GM12878 (cell line): ENCODE measurements around the gene SMO. TPM values are rescaled to one million over a fixed set of nuclear protein-coding genes. Genes with fewer than 3 reads are reported as not detected.

Experiments
- ATAC-seq: fragments of 200-7000 bp; cut with Tn5 transposase; 3 replicates; pipeline ENCODE4 v1.9.1; 2020; ENCODE audit warnings: mild to moderate bottlenecking, moderate library complexity
- BruUV-seq: library from RNA; stranded (reverse); fragments of 400-500 nt; replicated peaks from 2 replicates; lab custom pipeline; 2021; lab: Mats Ljungman, UMichigan
- CTCF ChIA-PET: fragments of 300-600 bp; sonication (Branson Sonifier 250); formaldehyde crosslinking; extraction: SDS; loops from one replicate; lab custom pipeline; 2021; ENCODE audit warnings: inconsistent platforms; lab: Yijun Ruan, JAX
- POLR2A ChIA-PET: fragments of 350-600 bp; formaldehyde crosslinking; extraction: SDS; loops from one replicate; lab custom pipeline; 2021; ENCODE audit warnings: inconsistent platforms; lab: Charles Lee
- RAD21 ChIA-PET: fragments of 300-600 bp; sonication (Branson Sonifier 250); formaldehyde crosslinking; loops from one replicate; lab custom pipeline; 2023; ENCODE audit warnings: antibody characterized with exemption; ENCODE audit not compliant: unreplicated experiment; lab: Charles Lee
- SMC1A ChIA-PET: fragments of 300-600 bp; sonication (Branson Sonifier 250); formaldehyde crosslinking; loops from one replicate; lab custom pipeline; 2023; ENCODE audit not compliant: unreplicated experiment, uncharacterized antibody; lab: Charles Lee
- DNase-seq: peaks from one replicate; pipeline ENCODE4 v3.0.0-alpha.2; 2011; ENCODE audit warnings: low read depth, low spot score
- FAIRE-seq: peaks from 3 replicates; lab custom pipeline; 2011; peaks lifted over from hg19 to GRCh38; lab: Jason Lieb, UNC
- H2AFZ ChIP-seq: 2 replicates; pipeline ENCODE4 v1.6.0; 2011; ENCODE audit warnings: low read depth, low read length, control low read depth; ENCODE audit not compliant: control insufficient read depth
- H3K27ac ChIP-seq: 2 replicates; pipeline ENCODE4 v1.5.1; 2011; ENCODE audit warnings: control low read depth; ENCODE audit not compliant: control insufficient read depth, insufficient read depth
- H3K27me3 ChIP-seq, 2 experiments: replicated peaks in 1 of 2; 2 replicates each; pipeline versions ENCODE4 v1.6.0 to v1.6.1; 2011; ENCODE audit warnings: low read length in 1 of 2; ENCODE audit not compliant: control insufficient read depth in 2 of 2, insufficient read depth in 2 of 2
- H3K36me3 ChIP-seq, 2 experiments: 2 replicates each; pipeline ENCODE4 v1.5.1; 2011; ENCODE audit warnings: low read length in 1 of 2; ENCODE audit not compliant: control insufficient read depth in 2 of 2, insufficient read depth in 2 of 2
- H3K4me1 ChIP-seq: 2 replicates; pipeline ENCODE4 v1.6.1; 2011; ENCODE audit warnings: mild to moderate bottlenecking, low read length, moderate library complexity, mixed read lengths; ENCODE audit not compliant: control insufficient read depth, insufficient read depth
- H3K4me2 ChIP-seq: 2 replicates; pipeline ENCODE4 v1.6.0; 2011; ENCODE audit warnings: control low read depth; ENCODE audit not compliant: control insufficient read depth, insufficient read depth
- H3K4me3 ChIP-seq: fragments of 200-600 bp; sonication (generic); 2 replicates; pipeline ENCODE4 v1.5.1; 2016
- H3K79me2 ChIP-seq: 2 replicates; pipeline ENCODE4 v1.6.0; 2011; ENCODE audit warnings: low read length; ENCODE audit not compliant: control insufficient read depth, insufficient read depth
- H3K9ac ChIP-seq: 2 replicates; pipeline ENCODE4 v1.8.0; 2011; ENCODE audit warnings: low read length, control low read depth, mixed read lengths; ENCODE audit not compliant: control insufficient read depth, insufficient read depth
- H3K9me3 ChIP-seq: replicated peaks from 3 replicates; pipeline ENCODE4 v1.5.1; 2011; ENCODE audit warnings: mild to moderate bottlenecking, low read length; ENCODE audit not compliant: control insufficient read depth, insufficient read depth
- H4K20me1 ChIP-seq: 2 replicates; pipeline ENCODE4 v1.6.0; 2011; ENCODE audit not compliant: control insufficient read depth, insufficient read depth
- BCLAF1 ChIP-seq: fragments of 450-650 bp; IDR thresholded peaks from 2 replicates; pipeline ENCODE4 v1.6.1; 2017; ENCODE audit warnings: antibody characterized with exemption, mild to moderate bottlenecking, moderate library complexity
- CHD2 ChIP-seq: IDR thresholded peaks from 2 replicates; pipeline ENCODE4 v1.6.1; 2011; ENCODE audit warnings: low read depth, low read length, improper control_type of control experiment, borderline replicate concordance
- ELK1 ChIP-seq: IDR thresholded peaks from 2 replicates; pipeline ENCODE4 v1.6.1; 2012; ENCODE audit warnings: low read depth, low read length, improper control_type of control experiment
- FOXM1 ChIP-seq: IDR thresholded peaks from 2 replicates; pipeline ENCODE4 v1.6.1; 2012; ENCODE audit warnings: low read depth, mild to moderate bottlenecking, inconsistent platforms, low read length, moderate library complexity
- MEF2A ChIP-seq: IDR thresholded peaks from 2 replicates; pipeline ENCODE4 v1.6.1; 2011; ENCODE audit warnings: low read depth, mild to moderate bottlenecking, low read length, moderate library complexity; ENCODE audit not compliant: insufficient read depth
- MEF2B ChIP-seq: fragments of 450-650 bp; IDR thresholded peaks from 2 replicates; pipeline ENCODE4 v1.6.1; 2018; ENCODE audit warnings: mild to moderate bottlenecking, moderate library complexity; ENCODE audit not compliant: partially characterized antibody, poor library complexity, severe bottlenecking
- PAX8 ChIP-seq: fragments of 450-650 bp; IDR thresholded peaks from 2 replicates; pipeline ENCODE4 v1.6.1; 2017; ENCODE audit warnings: mild to moderate bottlenecking, moderate library complexity
- RAD21 ChIP-seq: IDR thresholded peaks from 2 replicates; pipeline ENCODE4 v1.6.1; 2011; ENCODE audit warnings: mild to moderate bottlenecking, low read depth, low read length, moderate library complexity; ENCODE audit not compliant: insufficient read depth
- RELB ChIP-seq: fragments of 450-650 bp; IDR thresholded peaks from 2 replicates; pipeline ENCODE4 v1.6.1; 2017; ENCODE audit warnings: low read depth, mild to moderate bottlenecking, moderate library complexity
- SRF ChIP-seq, 2 experiments: IDR thresholded peaks; 2 replicates each; pipeline ENCODE4 v1.6.1; 2011; ENCODE audit warnings: low read depth in 2 of 2, low read length in 2 of 2, mild to moderate bottlenecking in 1 of 2, moderate library complexity in 1 of 2
- SUZ12 ChIP-seq: fragments of 200-600 bp; sonication (generic); IDR thresholded peaks from one replicate; pipeline ENCODE4 v1.6.1; 2018; ENCODE audit warnings: antibody characterized with exemption, mild to moderate bottlenecking; ENCODE audit not compliant: unreplicated experiment
- ZNF687 ChIP-seq: fragments of 450-650 bp; IDR thresholded peaks from 2 replicates; pipeline ENCODE4 v1.6.1; 2017; ENCODE audit warnings: mild to moderate bottlenecking, moderate library complexity
- WGBS: methylation state at CpG from one replicate; pipeline ENCODE4 v1.1.6; 2016; ENCODE audit warnings: low lambda C conversion rate; ENCODE audit not compliant: insufficient replicate concordance, insufficient coverage; ENCODE audit errors: missing lambda C conversion rate; 5-methylcytosine and 5-hydroxymethylcytosine counted together
- in situ Hi-C: fragments of 300-500 bp; cut with MboI; formaldehyde crosslinking; loops from 9 replicates; pipeline ENCODE4 v1.14.3; 2018; ENCODE audit warnings: mixed read lengths
- intact Hi-C: fragments of 100-400 bp; cut with micrococcal nuclease; formaldehyde crosslinking; loops from one replicate; pipeline ENCODE4 v1.14.2; 2022; ENCODE audit not compliant: unreplicated experiment
- polyA plus RNA-seq, 11 experiments: library from polyadenylated mRNA; depleted of rRNA in 4 of 11; unstranded in 6 of 11; stranded (reverse) in 5 of 11; fragments of >200 nt; fragmentation: Nextera tagmentation in 4 of 11; fragmentation: Illumina TruSeq in 1 of 11; extraction: Ambion mirVana in 4 of 11; extraction: Trizol in 1 of 11; gene quantifications; 1 replicate in 1 of 11; 2 replicates in 10 of 11; pipeline versions ENCODE4 v1.2.1 to v1.2.3, GENCODE V29; 2011 to 2016; ENCODE audit warnings: inconsistent platforms in 2 of 11, missing spikeins in 2 of 11, low read depth in 1 of 11
- total RNA-seq, 4 experiments: library from RNA; depleted of rRNA in 3 of 4; stranded (reverse); fragments of >200 nt in 3 of 4; fragmentation: Illumina TruSeq in 1 of 4; extraction: Trizol in 1 of 4; gene quantifications; 2 replicates each; pipeline versions ENCODE4 v1.2.1 to v1.2.3, GENCODE V29; 2013 to 2021

The SMO gene
- total and polyA plus RNA-seq, 10 of the 15 experiments (the other 5 are each of a cell fraction or from before 2014, with no cell fraction given) = 0.40 to 11.2 (median 2.6) TPM

- CTCF ChIA-PET = interaction anchor here (0.7 to 12.7 kb wide), 17 partner anchors 10 to 423 kb away, joined by 4 to 168 read pairs (median 11); partner anchors contain the start of gene TSPAN33
- no TSS peak for BruUV-seq
- Histone ChIP-seq H3K27me3 (no peaks in the 10 kb centered on the region), H3K4me2 (no peak overlapping the region), H3K36me3 (peaks cover 14 to 23% of the 10 kb centered on the region in 2 experiments), H4K20me1 (no peaks in the 10 kb centered on the region; the same call in 1 of the 2 replicates), H3K79me2 (peaks cover 17% of the 10 kb centered on the region), H3K9me3 (no peaks in the 10 kb centered on the region; the same call in 1 of the 3 replicates), H2AFZ (no peak overlapping the region), H3K9ac (no peak overlapping the region), H3K27ac (peak overlapping the region; percentile 29; the same call in 1 of the 2 replicates), H3K4me1 (peaks cover 47% of the 10 kb centered on the region), H3K4me3 (no peak overlapping the region)
- FAIRE-seq (no peak), DNase-seq (no peak), ATAC-seq (peak; percentile 47)
- POLR2A ChIA-PET = interaction anchor here (0.5 to 2.9 kb wide), 5 partner anchors 12 to 208 kb away, joined by 4 to 19 read pairs (median 9); no protein-coding TSS in a partner anchor
- in situ Hi-C loops = no loop called here
- SMC1A ChIA-PET = interaction anchor here (0.6 to 5.5 kb wide), 16 partner anchors 12 to 421 kb away, joined by 3 to 83 read pairs (median 6); partner anchors contain the start of gene TSPAN33
- intact Hi-C loops = loop anchor here (2.0 kb wide), 1 partner anchor 48 kb away; no protein-coding TSS in a partner anchor
- RAD21 ChIA-PET = interaction anchor here (0.6 to 3.5 kb wide), 12 partner anchors 15 to 276 kb away, joined by 3 to 71 read pairs (median 4); partner anchors contain the start of gene TSPAN33
- WGBS = 60% methylated on average over 5 of the region's 5 CpGs
- TF ChIP-seq RELB = 0 out of 2 replicates have a peak, but pooled peaks have one; percentile 19
- TF ChIP-seq FOXM1 = 0 out of 2 replicates have a peak, but pooled peaks have one; percentile 19
- TF ChIP-seq MEF2A = no peak
- TF ChIP-seq PAX8 = no peak
- peak; percentile 80 for TF ChIP-seq MEF2B
- TF ChIP-seq SUZ12 = no peak
- TF ChIP-seq ZNF687 = peak; percentile 88; the same call in 1 of the 2 replicates
- TF ChIP-seq ELK1 = peak; percentile 90
- TF ChIP-seq BCLAF1 = no peak
- TF ChIP-seq RAD21 = no peak
- TF ChIP-seq SRF (IDR thresholded peaks at IDR 0.05; ENCODE audit: low read depth in 2 of 2, low read length in 2 of 2) = peak; percentile 64 to 78
- peak; percentile 36; the same call in 1 of the 2 replicates for TF ChIP-seq CHD2
These were observed 25.7 kb upstream of the SMO start for GRCh38 chr7:129162732-129163131.
